LNCaP clone FGC (cell line): ENCODE results near the gene SBF2.
"Not testable (repeated sequence)": the region's sequence is repeated elsewhere in the genome, so short reads cannot be mapped to it uniquely, and the experiment has no call there.

ENCODE experiments used
- DNase-seq: peaks from one replicate; pipeline ENCODE4 v3.0.0-alpha.2; 2011; ENCODE audit warnings: low read depth
- H3K4me3 ChIP-seq: 2 replicates; pipeline ENCODE4 v1.5.1; 2011; ENCODE audit warnings: mild to moderate bottlenecking, low read depth, low read length, control low read depth
- CTCF ChIP-seq: IDR thresholded peaks from 2 replicates; pipeline ENCODE4 v1.5.1; 2012; ENCODE audit warnings: mild to moderate bottlenecking; ENCODE audit not compliant: control insufficient read depth, insufficient read depth; ENCODE audit errors: extremely low read depth

SBF2 gene

GRCh38 chr11:10150800-10151199 lies 143.2 kb downstream of the SBF2 start:
- TF ChIP-seq CTCF, result no peak
- no peak for DNase-seq
- H3K4me3 ChIP-seq, result no peak overlapping the region

- TF ChIP-seq CTCF, result no peak
- no peak overlapping the region for H3K4me3 ChIP-seq
- DNase-seq, result no peak
These were observed 144.5 kb downstream of the SBF2 start for GRCh38 chr11:10149553-10149952.

GRCh38 chr11:10147195-10147594 lies 146.8 kb downstream of the SBF2 start:
- TF ChIP-seq CTCF, result no peak
- no peak overlapping the region for H3K4me3 ChIP-seq
- no peak for DNase-seq

GRCh38 chr11:10144954-10145353 lies 149.1 kb downstream of the SBF2 start:
- H3K4me3 ChIP-seq, result no peak overlapping the region
- no peak for TF ChIP-seq CTCF
- DNase-seq, result no peak

- H3K4me3 ChIP-seq, result no peak overlapping the region
- no peak for TF ChIP-seq CTCF
- DNase-seq, result peak; percentile 52
These were observed 154.4 kb downstream of the SBF2 start for GRCh38 chr11:10139656-10140055.

GRCh38 chr11:10139143-10139542 lies 154.9 kb downstream of the SBF2 start:
- H3K4me3 ChIP-seq, result no peak overlapping the region

GRCh38 chr11:10134975-10135481 lies 159.0 kb downstream of the SBF2 start:
- DNase-seq, result no peak
- H3K4me3 ChIP-seq, result no peak overlapping the region
- TF ChIP-seq CTCF, result no peak

More at GRCh38 chr11:10139143-10139542, 154.9 kb downstream of the SBF2 start:
- TF ChIP-seq CTCF, result no peak
- no peak for DNase-seq

GRCh38 chr11:10134226-10134625 lies 159.8 kb downstream of the SBF2 start:
- not testable (repeated sequence) for DNase-seq, H3K4me3 ChIP-seq

- not testable (repeated sequence) for H3K4me3 ChIP-seq, DNase-seq
These were observed 160.8 kb downstream of the SBF2 start for GRCh38 chr11:10133251-10133650.
